ENCODE data around the gene CNGA3.

Gene CNGA3

GRCh38 chr2:98348066-98348561 is 1.9 kb downstream of the CNGA3 start:
- Histone ChIP-seq H2AFZ (ENCODE audit: insufficient read depth, low read length, poor library complexity) (no peak overlapping the region), H2AK5ac (ENCODE audit: low read length) (no peak overlapping the region), H3K23ac (ENCODE audit: low read length) (no peak overlapping the region), H3K4me3 (ENCODE audit: low read depth, low read length) (no peak overlapping the region), H3K27me3 (ENCODE audit: insufficient read depth, low read length) (peaks cover 31% of the 10 kb centered on the region), H4K12ac (ENCODE audit: low read depth, low read length) (no peak overlapping the region), H3K9ac (ENCODE audit: low read length) (no peak overlapping the region), H2BK12ac (ENCODE audit: low read length) (no peak overlapping the region), H4K91ac (ENCODE audit: low read depth, low read length) (no peak overlapping the region), H3K18ac (ENCODE audit: low read length) (no peak overlapping the region), H3K4ac (ENCODE audit: low read depth, low read length) (no peak overlapping the region), H3K14ac (ENCODE audit: low read length) (no peak overlapping the region), H2BK5ac (ENCODE audit: low read depth, low read length, poor library complexity) (no peak overlapping the region), H3K36me3 (ENCODE audit: control insufficient read depth in 1 of 2, insufficient read depth in 2 of 2, low read length in 2 of 2) (no peaks in the 10 kb centered on the region), H3K79me1 (ENCODE audit: low read length) (no peaks in the 10 kb centered on the region), H2BK120ac (ENCODE audit: insufficient read depth, low read length, poor library complexity) (no peak overlapping the region), H4K8ac (ENCODE audit: low read depth, low read length) (no peak overlapping the region), H3K79me2 (ENCODE audit: control insufficient read depth, insufficient read depth, low read length, poor library complexity) (no peaks in the 10 kb centered on the region), H3K4me2 (ENCODE audit: low read length) (no peak overlapping the region), H3K4me1 (ENCODE audit: control insufficient read depth in 1 of 2, insufficient read depth in 2 of 2, low read length in 2 of 2) (peaks cover 4 to 6% of the 10 kb centered on the region in 2 experiments), H3K27ac (ENCODE audit: low read depth, low read length) (no peak overlapping the region), H3K9me3 (ENCODE audit: insufficient read depth, low read depth, low read length) (peaks cover 4% of the 10 kb centered on the region)
- DNase-seq, result peak in 1 of 2 donors; percentile 32
- WGBS (ENCODE audit: extremely low coverage, insufficient coverage, insufficient read length), result no CpG with 5 or more reads among the region's 15 CpGs

- H3K14ac ChIP-seq (ENCODE audit: low read length), result no peak overlapping the region
- H3K18ac ChIP-seq (ENCODE audit: low read length), result no peak overlapping the region
- WGBS (ENCODE audit: extremely low coverage, insufficient coverage, insufficient read length), result no CpG with 5 or more reads among the region's 1 CpG
These were observed 4.2 kb downstream of the CNGA3 start for GRCh38 chr2:98350411-98350810.

GRCh38 chr2:98355881-98356280 is 9.6 kb downstream of the CNGA3 start:
- Histone ChIP-seq H3K23ac (ENCODE audit: low read length) (no peak overlapping the region), H3K79me1 (ENCODE audit: low read length) (no peaks in the 10 kb centered on the region), H3K27ac (ENCODE audit: low read depth, low read length) (no peak overlapping the region), H3K4me2 (ENCODE audit: low read length) (no peak overlapping the region), H3K36me3 (ENCODE audit: control insufficient read depth in 1 of 2, insufficient read depth in 2 of 2, low read length in 2 of 2) (no peaks in the 10 kb centered on the region), H3K9ac (ENCODE audit: low read length) (no peak overlapping the region), H3K18ac (ENCODE audit: low read length) (no peak overlapping the region), H3K79me2 (ENCODE audit: control insufficient read depth, insufficient read depth, low read length, poor library complexity) (no peaks in the 10 kb centered on the region), H3K27me3 (ENCODE audit: insufficient read depth, low read length) (no peaks in the 10 kb centered on the region), H3K4me1 (ENCODE audit: control insufficient read depth in 1 of 2, insufficient read depth in 2 of 2, low read length in 2 of 2) (no peaks in the 10 kb centered on the region), H2BK120ac (ENCODE audit: insufficient read depth, low read length, poor library complexity) (no peak overlapping the region), H4K91ac (ENCODE audit: low read depth, low read length) (no peak overlapping the region), H3K14ac (ENCODE audit: low read length) (no peak overlapping the region), H2BK12ac (ENCODE audit: low read length) (no peak overlapping the region), H2AFZ (ENCODE audit: insufficient read depth, low read length, poor library complexity) (no peak overlapping the region), H2BK5ac (ENCODE audit: low read depth, low read length, poor library complexity) (no peak overlapping the region), H3K9me3 (ENCODE audit: insufficient read depth, low read depth, low read length) (no peaks in the 10 kb centered on the region), H3K4me3 (ENCODE audit: low read depth, low read length) (no peak overlapping the region), H2AK5ac (ENCODE audit: low read length) (no peak overlapping the region), H3K4ac (ENCODE audit: low read depth, low read length) (no peak overlapping the region), H4K8ac (ENCODE audit: low read depth, low read length) (no peak overlapping the region), H4K12ac (ENCODE audit: low read depth, low read length) (no peak overlapping the region)
- WGBS (ENCODE audit: extremely low coverage, insufficient coverage, insufficient read length), result no CpG with 5 or more reads among the region's 3 CpGs
- peak; percentile 70 to 75 for DNase-seq

More at GRCh38 chr2:98350411-98350810, 4.2 kb downstream of the CNGA3 start:
- Histone ChIP-seq H4K91ac (ENCODE audit: low read depth, low read length) (no peak overlapping the region), H3K4me1 (ENCODE audit: control insufficient read depth in 1 of 2, insufficient read depth in 2 of 2, low read length in 2 of 2) (peaks cover 4 to 6% of the 10 kb centered on the region in 2 experiments), H3K79me2 (ENCODE audit: control insufficient read depth, insufficient read depth, low read length, poor library complexity) (no peaks in the 10 kb centered on the region), H3K4me2 (ENCODE audit: low read length) (no peak overlapping the region), H3K27me3 (ENCODE audit: insufficient read depth, low read length) (peaks cover 29% of the 10 kb centered on the region), H2AFZ (ENCODE audit: insufficient read depth, low read length, poor library complexity) (no peak overlapping the region), H3K27ac (ENCODE audit: low read depth, low read length) (no peak overlapping the region), H2BK5ac (ENCODE audit: low read depth, low read length, poor library complexity) (no peak overlapping the region), H3K4me3 (ENCODE audit: low read depth, low read length) (no peak overlapping the region), H4K8ac (ENCODE audit: low read depth, low read length) (no peak overlapping the region), H3K23ac (ENCODE audit: low read length) (no peak overlapping the region), H2BK12ac (ENCODE audit: low read length) (no peak overlapping the region), H3K4ac (ENCODE audit: low read depth, low read length) (no peak overlapping the region), H3K9ac (ENCODE audit: low read length) (no peak overlapping the region), H3K36me3 (ENCODE audit: control insufficient read depth in 1 of 2, insufficient read depth in 2 of 2, low read length in 2 of 2) (no peaks in the 10 kb centered on the region), H3K9me3 (ENCODE audit: insufficient read depth, low read depth, low read length) (peaks cover 4% of the 10 kb centered on the region), H2AK5ac (ENCODE audit: low read length) (no peak overlapping the region), H4K12ac (ENCODE audit: low read depth, low read length) (no peak overlapping the region), H2BK120ac (ENCODE audit: insufficient read depth, low read length, poor library complexity) (no peak overlapping the region), H3K79me1 (ENCODE audit: low read length) (no peaks in the 10 kb centered on the region)
- DNase-seq, result peak in 1 of 2 donors; percentile 37

DNA sequence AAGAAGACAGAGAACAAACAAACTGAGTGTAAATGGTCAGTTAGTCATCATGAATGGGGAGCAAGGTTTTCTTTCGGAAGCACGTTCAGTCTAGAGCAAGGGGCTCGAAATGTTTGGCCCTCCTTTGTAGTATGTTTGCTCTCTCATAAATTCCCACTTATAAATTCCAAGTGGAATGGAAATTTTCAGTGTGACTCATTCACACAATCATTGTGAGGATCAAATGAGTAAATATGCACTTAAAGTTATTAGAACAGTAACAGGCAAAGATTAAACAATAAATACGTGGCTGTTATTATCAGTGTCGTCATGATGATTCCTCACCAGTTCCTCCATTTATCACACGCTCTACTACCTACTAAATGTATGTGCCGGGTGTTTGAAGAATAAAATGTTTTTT is 10.5 kb downstream of the CNGA3 start:
- no peak overlapping the region for H3K4me3 ChIP-seq (ENCODE audit: low read depth, low read length)
- no peaks in the 10 kb centered on the region for H3K79me1 ChIP-seq (ENCODE audit: low read length)
- no peak overlapping the region for H2BK12ac ChIP-seq (ENCODE audit: low read length)
- WGBS (ENCODE audit: extremely low coverage, insufficient coverage, insufficient read length), result no CpG with 5 or more reads among the region's 7 CpGs
- no peak overlapping the region for H4K8ac ChIP-seq (ENCODE audit: low read depth, low read length)
- H2AK5ac ChIP-seq (ENCODE audit: low read length), result no peak overlapping the region
- no peak overlapping the region for H2BK5ac ChIP-seq (ENCODE audit: low read depth, low read length, poor library complexity)
- no peak overlapping the region for H3K4ac ChIP-seq (ENCODE audit: low read depth, low read length)
- no peak overlapping the region for H2BK120ac ChIP-seq (ENCODE audit: insufficient read depth, low read length, poor library complexity)
- no peaks in the 10 kb centered on the region for H3K9me3 ChIP-seq (ENCODE audit: insufficient read depth, low read depth, low read length)
- H3K23ac ChIP-seq (ENCODE audit: low read length), result no peak overlapping the region
- no peak overlapping the region for H3K18ac ChIP-seq (ENCODE audit: low read length)
- no peak overlapping the region for H2AFZ ChIP-seq (ENCODE audit: insufficient read depth, low read length, poor library complexity)
- H3K9ac ChIP-seq (ENCODE audit: low read length), result no peak overlapping the region
- no peak overlapping the region for H3K4me2 ChIP-seq (ENCODE audit: low read length)
- no peaks in the 10 kb centered on the region for H3K4me1 ChIP-seq (ENCODE audit: control insufficient read depth in 1 of 2, insufficient read depth in 2 of 2, low read length in 2 of 2)
- H3K14ac ChIP-seq (ENCODE audit: low read length), result no peak overlapping the region
- no peak overlapping the region for H3K27ac ChIP-seq (ENCODE audit: low read depth, low read length)
- H4K12ac ChIP-seq (ENCODE audit: low read depth, low read length), result no peak overlapping the region
- H3K36me3 ChIP-seq (ENCODE audit: control insufficient read depth in 1 of 2, insufficient read depth in 2 of 2, low read length in 2 of 2), result no peaks in the 10 kb centered on the region
- H3K79me2 ChIP-seq (ENCODE audit: control insufficient read depth, insufficient read depth, low read length, poor library complexity), result no peaks in the 10 kb centered on the region
- no peak overlapping the region for H4K91ac ChIP-seq (ENCODE audit: low read depth, low read length)
- H3K27me3 ChIP-seq (ENCODE audit: insufficient read depth, low read length), result no peaks in the 10 kb centered on the region
- DNase-seq, result peak in 1 of 2 donors; percentile 61
